ENCODE data around the gene AFF3.
"Not testable (repeated sequence)": the region's sequence is repeated elsewhere in the genome, so short reads cannot be mapped to it uniquely, and the experiment has no call there.

The AFF3 gene

DNA sequence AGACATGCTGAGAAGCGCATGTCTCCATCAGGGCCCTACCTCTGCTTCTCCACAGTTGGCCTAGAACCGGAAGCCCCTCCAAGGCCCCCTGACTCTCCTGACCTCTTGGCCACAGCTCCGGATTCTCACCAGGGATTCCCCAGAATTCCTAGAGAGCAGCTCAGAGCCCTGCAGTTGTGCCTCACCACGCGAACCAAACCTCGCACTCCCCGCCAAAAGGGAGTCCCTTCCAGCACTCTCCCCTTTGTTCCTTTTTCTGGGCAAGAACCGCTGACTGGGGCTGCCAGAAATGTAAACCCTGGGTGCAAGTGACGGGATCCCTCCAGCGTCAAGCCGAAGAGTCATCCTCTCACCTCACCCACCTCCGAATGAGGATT lies 36.7 kb downstream of the AFF3 start:
- DNase-seq = no peak

GRCh38 chr2:100104718-100105677 lies 37.4 kb downstream of the AFF3 start:
- no peak for DNase-seq

- not testable (repeated sequence) for DNase-seq
Observed at GRCh38 chr2:100104265-100104664, 38.1 kb downstream of the AFF3 start.

DNA sequence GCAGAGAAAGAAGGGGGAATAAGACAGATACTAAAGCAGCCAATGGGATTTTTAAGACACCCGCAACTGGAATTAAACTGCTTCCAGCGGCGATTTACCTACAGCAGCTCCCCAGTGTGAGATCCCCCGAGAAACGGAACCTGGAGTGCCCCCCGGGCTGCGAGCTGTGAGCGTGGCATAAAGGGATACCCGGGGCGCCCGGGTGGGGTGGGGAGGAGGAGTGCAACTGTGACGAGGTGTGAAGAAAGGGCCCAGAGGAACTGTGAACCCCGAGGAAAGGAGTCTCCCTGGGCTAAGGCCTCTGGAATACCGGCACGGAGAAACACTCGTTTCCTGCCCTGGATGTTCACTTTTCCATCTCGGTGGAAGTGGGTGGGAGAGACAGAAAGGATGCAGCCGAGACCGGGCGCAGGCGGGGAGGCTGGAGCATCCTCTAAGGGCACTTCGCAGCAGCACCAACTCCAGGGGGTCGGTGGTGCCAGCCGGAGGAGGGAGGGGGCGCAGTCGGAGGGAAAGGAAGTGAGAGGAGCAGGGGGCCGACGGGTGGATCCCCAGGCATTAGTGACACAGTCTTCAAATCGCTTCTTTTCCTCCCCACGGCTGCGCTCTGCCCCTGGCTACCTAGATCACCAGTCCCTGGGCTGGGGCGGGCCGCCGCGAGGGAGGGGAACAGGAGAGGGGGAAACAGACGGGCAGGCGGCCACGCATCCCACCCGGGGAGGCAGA lies 38.7 kb downstream of the AFF3 start:
- not testable (repeated sequence) for DNase-seq

DNA sequence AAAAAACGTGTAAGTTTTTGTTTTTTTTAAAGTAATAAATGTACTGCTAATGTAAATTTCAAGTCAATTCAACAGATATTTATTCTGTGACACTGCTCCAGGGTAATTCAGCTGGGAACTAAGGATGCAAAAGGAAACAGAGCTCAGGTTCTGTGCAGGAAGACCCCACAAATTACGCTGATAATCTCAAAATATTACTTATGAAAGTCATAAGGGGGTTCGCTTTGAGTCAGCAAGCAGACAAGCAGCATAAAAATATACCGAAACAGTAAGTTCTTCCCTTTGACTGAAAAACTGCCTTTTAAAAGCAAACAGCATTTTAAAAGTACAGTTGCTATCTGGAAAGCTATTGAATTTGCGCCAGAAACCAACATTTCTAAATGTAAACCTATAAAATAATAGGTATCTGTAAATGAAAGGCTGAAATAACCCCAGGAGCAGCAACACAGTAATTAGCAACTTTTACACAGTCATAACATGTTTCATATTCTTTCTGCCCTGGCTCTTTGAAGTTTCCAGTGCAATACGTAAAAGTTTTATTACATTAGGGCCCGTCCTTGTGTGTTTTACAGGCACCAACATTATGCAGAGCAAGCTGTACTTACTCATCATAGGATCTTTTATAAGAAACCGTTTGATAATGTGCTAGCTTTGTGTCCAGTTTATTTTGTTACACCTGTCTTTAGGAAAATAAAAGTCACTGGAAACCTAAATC lies 39.8 kb downstream of the AFF3 start:
- DNase-seq = not testable (repeated sequence)

DNA sequence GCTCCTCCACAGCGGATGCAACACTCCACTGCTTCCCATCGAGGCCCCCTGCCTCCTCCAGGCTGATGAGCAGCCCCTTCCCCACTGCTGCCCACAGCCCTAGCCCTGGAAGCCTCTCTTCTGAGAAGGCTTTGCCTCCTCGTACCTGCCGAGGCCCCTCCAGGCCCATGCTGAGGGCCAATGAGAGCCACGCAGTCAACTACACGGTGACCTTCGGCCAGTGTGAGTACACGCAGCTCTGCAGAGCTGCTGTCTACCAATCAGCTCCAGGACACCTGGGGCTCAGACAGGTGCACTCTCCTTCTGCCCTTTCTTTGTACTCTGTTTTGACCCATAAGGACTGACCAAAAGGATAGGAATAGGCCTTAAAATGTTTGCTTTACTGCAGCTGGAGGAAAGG lies 43.5 kb downstream of the AFF3 start:
- not testable (repeated sequence) for DNase-seq

DNA sequence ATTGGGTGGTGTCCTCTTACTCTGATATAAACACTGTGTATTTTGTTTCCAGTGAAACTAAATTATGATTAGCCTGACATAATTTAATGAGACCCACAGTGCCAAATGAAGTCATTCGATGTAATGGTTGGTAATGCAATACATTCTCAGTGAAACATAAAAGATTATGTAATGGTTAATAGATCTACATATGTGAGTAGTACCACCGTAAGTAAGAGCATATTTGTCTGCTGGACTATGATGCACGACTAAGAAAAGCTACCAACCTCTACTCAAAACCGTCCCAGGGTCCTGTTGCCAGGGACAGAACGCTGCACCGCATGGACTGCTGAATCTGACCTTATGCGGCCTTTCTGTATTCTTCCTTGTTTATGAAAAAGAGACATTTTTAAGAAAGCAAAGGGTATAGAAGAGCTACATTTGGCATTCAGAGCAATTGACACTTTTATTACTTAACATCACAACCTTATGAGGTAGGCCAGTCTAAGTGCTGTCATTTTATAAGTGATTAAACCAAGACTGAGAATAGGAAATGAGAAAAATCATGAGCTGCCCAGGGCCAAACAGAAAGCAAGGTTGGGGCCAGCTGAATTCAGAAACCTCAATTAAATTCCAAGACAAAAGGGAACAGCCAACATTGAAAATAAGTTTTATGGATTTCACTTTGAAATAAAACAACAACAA lies 44.6 kb downstream of the AFF3 start:
- DNase-seq = not testable (repeated sequence)

DNA sequence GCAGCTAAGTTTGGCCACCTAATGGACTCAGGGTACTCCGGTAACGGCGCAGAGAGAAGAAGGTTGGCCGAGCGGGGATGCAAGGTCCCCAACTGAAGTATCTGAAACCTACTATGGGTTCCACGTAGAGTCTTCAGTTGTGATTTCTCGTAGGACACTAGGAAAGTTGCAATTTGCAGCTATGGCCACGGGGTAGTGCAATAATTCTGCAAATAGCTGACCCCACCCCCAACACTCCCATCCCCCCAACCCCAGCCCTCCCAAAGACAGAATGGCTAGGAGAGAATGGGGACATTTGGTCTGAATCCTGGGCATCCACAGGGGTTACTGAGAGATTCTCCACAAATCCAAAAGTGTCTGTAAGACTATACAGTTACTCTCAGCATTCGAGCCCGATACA lies 46.5 kb downstream of the AFF3 start:
- DNase-seq = not testable (repeated sequence)

DNA sequence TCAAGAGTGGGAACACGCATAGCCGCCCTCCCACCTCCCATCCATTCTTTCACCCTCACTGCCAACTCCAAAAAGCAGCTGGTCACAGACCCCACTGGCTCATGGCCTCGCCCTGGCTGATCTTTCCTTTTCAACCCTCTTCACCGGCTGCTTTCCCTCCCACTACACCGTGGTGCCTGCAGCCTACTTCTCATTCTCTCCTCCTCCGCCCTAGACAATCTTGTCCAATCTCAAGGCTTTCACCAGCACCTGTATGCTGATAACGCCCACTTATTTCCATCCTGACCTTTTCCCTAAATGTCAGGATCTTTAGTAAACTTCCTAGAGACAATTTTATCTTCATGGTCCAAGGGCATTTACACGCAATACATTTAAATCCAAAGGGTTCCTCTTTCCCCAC lies 50.6 kb downstream of the AFF3 start:
- DNase-seq = not testable (repeated sequence)

- not testable (repeated sequence) for DNase-seq
Observed at GRCh38 chr2:100085744-100086143, 56.6 kb downstream of the AFF3 start.

DNA sequence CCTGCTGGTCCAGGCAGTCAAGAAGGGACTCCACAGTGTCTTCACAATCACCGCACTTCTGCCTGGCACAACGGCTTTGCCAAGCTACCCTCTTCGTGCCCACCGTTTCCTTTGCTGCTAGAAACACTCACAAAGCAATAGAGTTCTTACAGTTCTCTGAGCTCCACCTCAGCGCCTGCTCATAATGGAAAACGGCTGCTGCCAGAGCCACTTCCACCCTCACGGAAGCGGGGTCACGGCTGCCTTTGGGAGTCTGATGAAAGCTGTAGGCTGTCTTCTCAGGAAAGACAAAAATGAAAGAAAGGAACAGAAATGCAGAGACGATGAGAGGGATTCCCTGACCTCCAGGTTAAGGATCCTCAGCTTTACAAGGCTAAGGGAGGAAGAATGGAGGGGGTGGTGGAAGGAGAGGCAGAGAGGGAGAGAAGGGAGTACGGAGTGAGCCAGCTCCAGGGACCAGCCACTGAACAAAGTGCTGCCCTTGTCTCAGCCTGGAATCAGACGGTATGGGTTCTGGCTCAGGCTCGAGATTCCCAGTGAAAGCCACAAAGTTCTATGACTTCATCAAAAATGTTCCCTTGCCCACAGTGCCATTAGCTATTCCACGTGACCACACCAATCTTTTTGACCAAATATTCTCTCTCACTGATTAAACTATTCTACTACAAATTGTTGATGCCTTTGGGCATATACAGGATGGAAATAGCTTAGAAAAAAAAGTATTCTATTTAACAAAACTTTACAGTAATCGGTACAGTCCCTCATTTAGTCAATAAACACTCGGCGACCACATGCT lies 58.8 kb downstream of the AFF3 start:
- not testable (repeated sequence) for DNase-seq

GRCh38 chr2:100082302-100082978 lies 60.0 kb downstream of the AFF3 start:
- DNase-seq = not testable (repeated sequence)

DNA sequence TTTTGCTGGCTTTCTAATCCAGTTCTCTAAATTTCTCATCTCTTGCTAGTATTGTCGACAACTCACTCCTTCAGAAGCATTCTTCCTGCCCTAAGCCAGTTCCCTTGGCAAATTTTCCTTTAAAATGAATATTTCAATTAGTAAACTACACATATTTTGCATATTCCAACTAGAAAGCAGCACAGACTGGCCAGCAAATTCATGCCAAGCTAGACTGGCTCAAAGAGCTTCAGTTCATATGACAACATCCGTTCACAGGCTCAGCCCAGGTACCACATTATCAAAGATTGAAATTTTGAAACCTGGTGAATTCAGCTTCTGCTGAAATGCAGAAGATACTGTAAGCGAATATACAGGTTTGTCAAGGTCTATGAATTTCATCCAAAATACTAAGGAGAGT lies 64.5 kb downstream of the AFF3 start:
- DNase-seq = no peak

DNA sequence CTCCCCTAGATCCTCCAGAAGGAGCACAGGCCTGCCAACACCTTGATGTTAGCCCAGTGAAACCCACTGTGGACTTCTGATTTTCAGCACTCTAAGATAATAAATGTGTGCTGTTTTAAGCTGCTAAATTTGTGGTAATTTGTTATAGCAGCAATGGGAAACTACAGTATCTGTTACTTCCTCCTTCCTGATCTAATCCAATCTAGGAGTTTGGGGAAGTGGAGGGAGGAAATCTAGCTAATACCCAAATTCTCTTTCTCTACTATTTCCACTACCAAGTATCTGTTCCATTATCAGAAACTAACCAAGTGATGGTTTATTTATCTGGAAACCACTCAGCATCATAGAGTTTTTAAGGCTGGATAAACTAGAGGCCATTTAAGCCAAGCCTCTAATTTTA lies 64.9 kb downstream of the AFF3 start:
- no peak for DNase-seq

GRCh38 chr2:100075532-100075931 lies 66.9 kb downstream of the AFF3 start:
- no peak for DNase-seq

DNA sequence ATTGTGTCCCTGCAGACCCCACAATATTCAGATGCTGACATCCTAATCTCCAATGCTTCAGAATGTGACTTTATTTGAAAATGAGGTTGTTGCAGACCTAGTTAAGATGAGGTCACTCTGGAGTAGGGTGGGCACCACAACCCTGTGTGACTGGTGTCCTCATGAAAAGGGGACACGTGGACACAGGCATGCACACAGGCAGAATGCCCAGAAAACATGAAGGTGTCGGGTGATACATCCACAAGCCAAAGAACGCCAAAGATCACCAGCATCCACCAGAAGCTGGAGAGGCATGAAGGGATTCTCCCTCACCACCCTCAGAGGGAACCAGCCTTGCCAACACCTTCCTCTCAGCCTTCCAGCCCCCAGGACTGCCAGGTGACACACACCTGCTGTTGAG lies 69.3 kb downstream of the AFF3 start:
- DNase-seq = no peak

DNA sequence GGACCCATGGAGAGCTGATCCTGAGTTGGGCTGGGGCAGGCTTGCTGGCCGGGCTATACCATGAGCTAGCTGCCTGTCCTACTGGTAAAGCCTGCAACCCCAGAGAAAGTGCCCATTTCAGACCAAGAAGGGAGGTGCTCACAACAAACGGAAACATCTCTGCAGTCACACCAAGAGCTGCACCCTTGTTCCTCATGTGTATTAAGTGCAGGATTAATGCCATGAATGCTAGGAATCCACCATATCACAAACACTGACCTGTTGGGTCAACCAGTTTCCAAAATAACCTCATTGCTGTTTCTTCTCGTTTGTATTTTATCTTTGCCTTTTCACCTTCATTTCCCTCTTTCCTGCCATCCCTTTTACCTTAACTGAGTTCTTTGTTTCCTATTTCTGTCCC lies 69.9 kb downstream of the AFF3 start:
- no peak for DNase-seq

DNA sequence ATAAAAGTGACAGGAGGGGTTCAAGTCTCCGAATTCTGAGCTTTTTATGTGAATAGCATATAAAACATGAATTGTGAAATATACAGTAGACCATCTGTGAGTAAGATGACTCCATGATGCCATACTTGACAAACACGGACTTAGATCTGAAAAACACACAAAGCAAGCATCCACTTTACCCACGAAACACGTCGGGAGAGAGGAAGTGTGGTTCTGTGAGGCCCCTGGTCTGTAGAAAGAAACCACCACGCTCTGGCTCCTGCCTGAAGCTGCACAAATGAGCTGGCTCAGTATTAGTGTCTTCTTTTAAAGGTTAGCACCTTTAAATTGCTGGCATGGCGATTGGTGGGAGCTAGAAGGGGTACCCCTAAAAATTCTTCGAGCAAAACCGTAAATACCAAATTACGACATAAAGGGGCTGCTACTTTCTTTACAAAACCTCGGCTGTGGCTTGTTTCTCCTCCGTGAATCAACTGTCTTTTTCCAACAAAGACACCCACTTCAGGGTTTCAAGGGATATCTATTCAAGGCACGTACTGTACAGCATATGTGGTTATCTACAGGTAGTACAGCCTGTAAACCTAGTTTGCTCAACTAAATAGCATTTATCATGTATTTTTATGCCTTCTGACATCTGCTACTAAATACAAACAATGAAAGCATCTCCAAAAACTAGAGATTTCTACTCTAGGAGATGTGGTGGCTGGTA lies 70.9 kb downstream of the AFF3 start:
- no peak for DNase-seq

DNA sequence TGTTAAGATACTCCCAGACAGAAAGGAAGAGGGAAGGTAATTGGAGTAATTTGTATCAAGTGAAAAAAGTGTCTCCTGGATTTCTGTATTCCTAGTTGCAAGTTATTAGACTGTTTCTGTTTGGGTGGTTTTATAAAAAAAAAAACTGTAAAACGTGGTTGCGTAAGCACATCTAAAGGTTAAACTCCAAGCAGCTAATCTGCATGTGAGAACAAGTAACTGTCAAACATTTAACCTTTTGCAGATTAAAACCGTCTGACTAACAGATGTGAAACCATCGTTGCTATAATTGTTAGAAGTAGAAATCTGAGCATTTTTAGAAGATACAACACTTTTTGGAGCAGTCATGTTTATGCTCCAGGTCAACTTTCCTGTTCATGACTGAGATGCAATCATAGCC lies 72.3 kb downstream of the AFF3 start:
- no peak for DNase-seq

DNA sequence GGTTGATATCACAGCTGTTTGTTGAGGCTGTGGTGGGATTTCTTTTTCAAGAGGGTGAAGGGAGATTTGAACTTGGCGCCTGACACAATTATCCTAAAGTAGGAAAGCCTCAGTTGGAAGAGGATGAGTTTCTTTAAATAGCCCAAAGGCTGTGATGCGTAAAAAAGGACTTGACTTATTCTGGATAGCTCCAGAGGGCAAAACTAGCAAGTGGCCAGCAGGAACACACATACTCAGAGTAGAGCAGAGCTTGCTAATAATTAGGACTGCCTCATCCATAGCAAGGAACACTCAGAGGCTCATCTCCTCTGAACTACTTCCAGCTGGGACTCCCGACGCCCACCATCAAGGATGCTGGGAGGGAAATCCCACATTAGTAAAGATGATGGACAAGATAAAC lies 74.0 kb downstream of the AFF3 start:
- no peak for DNase-seq

GRCh38 chr2:100067784-100068183 lies 74.6 kb downstream of the AFF3 start:
- no peak for DNase-seq
